Measurements from ENCODE around the gene TLE2. TPM values are rescaled to one million over a fixed set of nuclear protein-coding genes. Genes with fewer than 3 reads are reported as not detected.

TLE2 gene
- total and polyA plus RNA-seq, 2 donors (not counting 3 experiments of a cell fraction or from before 2014, with no cell fraction given) = 32.0 to 38.8 TPM

DNA sequence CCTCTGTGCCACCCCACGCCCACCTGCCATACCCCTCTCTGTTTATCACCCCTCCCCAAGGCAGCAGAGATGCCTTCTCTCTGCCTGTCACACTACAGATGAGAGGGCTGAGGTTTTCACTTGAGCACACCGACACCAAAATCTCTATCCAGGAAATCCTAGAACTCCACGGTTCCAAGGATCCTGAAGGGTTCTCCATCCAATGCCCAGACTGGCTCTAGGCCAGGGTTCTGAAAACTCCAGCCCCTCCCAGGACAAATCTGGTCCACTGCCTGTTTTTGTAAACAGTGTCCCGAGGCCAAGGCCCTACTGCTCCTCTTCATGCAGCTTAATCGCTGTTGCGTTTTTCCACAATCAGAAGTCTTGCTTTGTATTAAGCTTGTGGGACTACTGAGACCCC lies 20.1 kb downstream of the TLE2 start:
- intact Hi-C loops (cut with micrococcal nuclease) = no loop called here
- CTCF ChIA-PET = no interaction called here

More for the DNA sequence above, 20.1 kb downstream of the TLE2 start:
- Histone ChIP-seq H3K9me1 (replicated peaks; ENCODE audit: control insufficient read depth, extremely low read depth, insufficient read depth, low read length) (no peaks in the 10 kb centered on the region), H3K4me1 (ENCODE audit: control insufficient read depth, extremely low read depth, insufficient read depth, low read length) (no peaks in the 10 kb centered on the region), H3K9me3 (replicated peaks; ENCODE audit: control insufficient read depth, insufficient read depth, low read length) (no peaks in the 10 kb centered on the region), H3K4me3 (replicated peaks in 1 of 3; ENCODE audit: insufficient read depth in 1 of 3, low read depth in 1 of 3, low read length in 3 of 3) (no peak overlapping the region), H3K27ac (ENCODE audit: insufficient read depth, low read depth, low read length) (no peak overlapping the region), H2AFZ (ENCODE audit: low read depth, low read length) (no peak overlapping the region), H3K79me2 (ENCODE audit: control insufficient read depth, insufficient read depth, low read length) (no peaks in the 10 kb centered on the region), H3K27me3 (ENCODE audit: control insufficient read depth in 2 of 2, insufficient read depth in 2 of 2, low read length in 2 of 2) (no peaks in the 10 kb centered on the region), H3K9ac (replicated peaks; ENCODE audit: extremely low read depth, insufficient read depth, low read length) (no peak overlapping the region), H3K4me2 (ENCODE audit: insufficient read depth, low read length) (no peak overlapping the region), H3K36me3 (ENCODE audit: control insufficient read depth in 2 of 2, extremely low read depth in 1 of 2, insufficient read depth in 2 of 2, low read length in 2 of 2) (peaks cover 0 to 39% of the 10 kb centered on the region in 2 experiments), H4K20me1 (replicated peaks; ENCODE audit: control insufficient read depth, extremely low read depth, insufficient read depth, low read length) (no peaks in the 10 kb centered on the region)
- TF ChIP-seq FOS (IDR thresholded peaks at IDR 0.05; ENCODE audit: borderline replicate concordance, insufficient read depth, low read length) (no peak), POLR2AphosphoS5 (IDR thresholded peaks at IDR 0.05; ENCODE audit: insufficient read depth, low read depth, low read length) (no peak), GATA2 (IDR thresholded peaks at IDR 0.05; ENCODE audit: insufficient read depth, insufficient read length, low read depth, low read length) (no peak), MYC (IDR thresholded peaks at IDR 0.05; ENCODE audit: low read depth, low read length) (no peak), POLR2A (IDR thresholded peaks at IDR 0.05; ENCODE audit: low read depth, low read length) (no peak), EZH2 (IDR thresholded peaks at IDR 0.05; ENCODE audit: borderline replicate concordance, low read depth, low read length, severe bottlenecking) (no peak)
- TF ChIP-seq, protein P1, sequence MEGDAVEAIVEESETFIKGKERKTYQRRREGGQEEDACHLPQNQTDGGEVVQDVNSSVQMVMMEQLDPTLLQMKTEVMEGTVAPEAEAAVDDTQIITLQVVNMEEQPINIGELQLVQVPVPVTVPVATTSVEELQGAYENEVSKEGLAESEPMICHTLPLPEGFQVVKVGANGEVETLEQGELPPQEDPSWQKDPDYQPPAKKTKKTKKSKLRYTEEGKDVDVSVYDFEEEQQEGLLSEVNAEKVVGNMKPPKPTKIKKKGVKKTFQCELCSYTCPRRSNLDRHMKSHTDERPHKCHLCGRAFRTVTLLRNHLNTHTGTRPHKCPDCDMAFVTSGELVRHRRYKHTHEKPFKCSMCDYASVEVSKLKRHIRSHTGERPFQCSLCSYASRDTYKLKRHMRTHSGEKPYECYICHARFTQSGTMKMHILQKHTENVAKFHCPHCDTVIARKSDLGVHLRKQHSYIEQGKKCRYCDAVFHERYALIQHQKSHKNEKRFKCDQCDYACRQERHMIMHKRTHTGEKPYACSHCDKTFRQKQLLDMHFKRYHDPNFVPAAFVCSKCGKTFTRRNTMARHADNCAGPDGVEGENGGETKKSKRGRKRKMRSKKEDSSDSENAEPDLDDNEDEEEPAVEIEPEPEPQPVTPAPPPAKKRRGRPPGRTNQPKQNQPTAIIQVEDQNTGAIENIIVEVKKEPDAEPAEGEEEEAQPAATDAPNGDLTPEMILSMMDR (IDR thresholded peaks at IDR 0.05; ENCODE audit: extremely low read depth in 1 of 2, insufficient read depth in 1 of 2, low read depth in 1 of 2, low read length in 2 of 2) = no peak
- TF ChIP-seq, protein P2, sequence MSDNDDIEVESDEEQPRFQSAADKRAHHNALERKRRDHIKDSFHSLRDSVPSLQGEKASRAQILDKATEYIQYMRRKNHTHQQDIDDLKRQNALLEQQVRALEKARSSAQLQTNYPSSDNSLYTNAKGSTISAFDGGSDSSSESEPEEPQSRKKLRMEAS (IDR thresholded peaks at IDR 0.05; ENCODE audit: insufficient read depth, insufficient read length) = no peak
- POLR2A ChIA-PET = no interaction called here
- DNase-seq (ENCODE audit: low read depth, low spot score) = no peak
- dilution Hi-C loops (cut with MboI; ENCODE audit: extremely low pct_ligation_motif_present, low sequenced_read_pairs) = no loop called here
- BruUV-seq (replicated peaks) = no TSS peak
- no peak for FAIRE-seq

Data from endothelial cell of umbilical vein (primary cell).